HepG2 (cell line): ENCODE data around the gene NOSIP. TPM values are rescaled to one million over a fixed set of nuclear protein-coding genes. Genes with fewer than 3 reads are reported as not detected.

Experiments used
- BCL6 ChIP-seq: IDR thresholded peaks from 2 replicates; pipeline ENCODE4 v1.6.1; 2016; ENCODE audit warnings: missing genetic modification reagents, missing compliant biosample characterization
- CBFB ChIP-seq: sonication (generic); formaldehyde crosslinking; IDR thresholded peaks from 2 replicates; pipeline ENCODE4 v1.4.0; 2020; ENCODE audit warnings: missing genetic modification reagents
- DNMT1 ChIP-seq: sonication (generic); formaldehyde crosslinking; IDR thresholded peaks from 2 replicates; pipeline ENCODE4 v1.5.1; 2020; ENCODE audit warnings: mild to moderate bottlenecking, missing genetic modification reagents
- GATAD1 ChIP-seq: IDR thresholded peaks from 2 replicates; pipeline ENCODE4 v1.6.1; 2016; ENCODE audit warnings: missing genetic modification reagents, missing compliant biosample characterization
- HOXA5 ChIP-seq: sonication (generic); formaldehyde crosslinking; IDR thresholded peaks from 2 replicates; pipeline ENCODE4 v1.4.0; 2020; ENCODE audit warnings: missing genetic modification reagents
- MAZ ChIP-seq, 2 experiments: sonication (generic) in 1 of 2; formaldehyde crosslinking in 1 of 2; IDR thresholded peaks; 2 replicates each; pipeline versions ENCODE4 v1.5.0 to v1.6.1; 2012 to 2020; ENCODE audit warnings: low read depth in 2 of 2, mild to moderate bottlenecking in 2 of 2, borderline replicate concordance in 1 of 2, improper control_type of control experiment in 1 of 2, low read length in 1 of 2, missing genetic modification reagents in 1 of 2, moderate library complexity in 1 of 2
- NAIF1 ChIP-seq: sonication (generic); formaldehyde crosslinking; IDR thresholded peaks from 2 replicates; pipeline ENCODE4 v1.5.0; 2020; ENCODE audit warnings: mild to moderate bottlenecking, missing genetic modification reagents, borderline replicate concordance
- NONO ChIP-seq, 2 experiments: fragments of 450-650 bp in 1 of 2; sonication (generic) in 1 of 2; formaldehyde crosslinking in 1 of 2; IDR thresholded peaks in 1 of 2; conservative IDR thresholded peaks in 1 of 2; 2 replicates each; pipeline versions ENCODE4 v1.6.1 to v1.8.0; 2017 to 2022; ENCODE audit warnings: mild to moderate bottlenecking in 1 of 2, missing genetic modification reagents in 1 of 2, moderate library complexity in 1 of 2
- SKI ChIP-seq: fragments of 450-650 bp; IDR thresholded peaks from one replicate; pipeline ENCODE4 v1.6.1; 2018; ENCODE audit warnings: mild to moderate bottlenecking; ENCODE audit not compliant: partially characterized antibody
- SMAD3 ChIP-seq: sonication (generic); formaldehyde crosslinking; IDR thresholded peaks from 2 replicates; pipeline ENCODE4 v1.4.0; 2020; ENCODE audit warnings: missing genetic modification reagents
- TARDBP ChIP-seq: sonication (generic); formaldehyde crosslinking; IDR thresholded peaks from 2 replicates; pipeline ENCODE4 v1.8.0; 2022; ENCODE audit warnings: mild to moderate bottlenecking, missing genetic modification reagents
- ZNF205 ChIP-seq: IDR thresholded peaks from 2 replicates; pipeline ENCODE4 v1.6.1; 2018; ENCODE audit warnings: missing biosample characterization, missing genetic modification reagents
- ZNF207 ChIP-seq: fragments of 450-650 bp; IDR thresholded peaks from 2 replicates; pipeline ENCODE4 v1.6.1; 2016; ENCODE audit warnings: antibody characterized with exemption, borderline replicate concordance
- ZNF34 ChIP-seq: sonication (generic); formaldehyde crosslinking; IDR thresholded peaks from 2 replicates; pipeline ENCODE4 v1.4.0; 2020; ENCODE audit warnings: mild to moderate bottlenecking, missing genetic modification reagents, borderline replicate concordance
- ZNF430 ChIP-seq: sonication (generic); formaldehyde crosslinking; IDR thresholded peaks from 2 replicates; pipeline ENCODE4 v1.9.0; 2021; ENCODE audit warnings: mild to moderate bottlenecking, missing genetic modification reagents
- ZNF790 ChIP-seq: sonication (generic); formaldehyde crosslinking; IDR thresholded peaks from 2 replicates; pipeline ENCODE4 v1.8.0; 2022; ENCODE audit warnings: missing genetic modification reagents, mild to moderate bottlenecking, borderline replicate concordance
- ZSCAN22 ChIP-seq: sonication (generic); formaldehyde crosslinking; IDR thresholded peaks from 2 replicates; pipeline ENCODE4 v1.4.0; 2020; ENCODE audit warnings: mild to moderate bottlenecking, missing genetic modification reagents
- polyA plus RNA-seq, 8 experiments: library from polyadenylated mRNA; depleted of rRNA in 3 of 8; stranded (reverse) in 7 of 8; unstranded in 1 of 8; fragments of >200 nt; fragmentation: Illumina TruSeq in 4 of 8; extraction: Trizol in 4 of 8; gene quantifications; 2 replicates each; pipeline versions ENCODE4 v1.2.1 to v1.2.3, GENCODE V29; 2011 to 2016; ENCODE audit warnings: low read depth in 4 of 8, missing spikeins in 1 of 8, mixed read lengths in 1 of 8; ENCODE audit not compliant: insufficient read depth in 1 of 8
- total RNA-seq, 5 experiments: library from RNA; depleted of rRNA; stranded (reverse); fragments of >200 nt; fragmentation: Illumina TruSeq; extraction: Trizol; gene quantifications; 2 replicates each; pipeline ENCODE4 v1.2.3, GENCODE V29; 2016; ENCODE audit warnings: low read depth in 1 of 5
- TF ChIP-seq, protein P1 (sequence below): sonication (generic); formaldehyde crosslinking; IDR thresholded peaks from one replicate; pipeline ENCODE4 v1.5.1; 2020; ENCODE audit warnings: mild to moderate bottlenecking, missing genetic modification reagents; ENCODE audit errors: not compliant biosample characterization
- TF ChIP-seq, protein P2 (sequence below): sonication (generic); formaldehyde crosslinking; IDR thresholded peaks from 2 replicates; pipeline ENCODE4 v1.4.0; 2020; ENCODE audit warnings: missing genetic modification reagents

Gene NOSIP
- total and polyA plus RNA-seq, 2 of the 13 experiments (the other 11 are each of a cell fraction or from before 2014, with no cell fraction given), result 54.3 to 78.0 TPM

DNA sequence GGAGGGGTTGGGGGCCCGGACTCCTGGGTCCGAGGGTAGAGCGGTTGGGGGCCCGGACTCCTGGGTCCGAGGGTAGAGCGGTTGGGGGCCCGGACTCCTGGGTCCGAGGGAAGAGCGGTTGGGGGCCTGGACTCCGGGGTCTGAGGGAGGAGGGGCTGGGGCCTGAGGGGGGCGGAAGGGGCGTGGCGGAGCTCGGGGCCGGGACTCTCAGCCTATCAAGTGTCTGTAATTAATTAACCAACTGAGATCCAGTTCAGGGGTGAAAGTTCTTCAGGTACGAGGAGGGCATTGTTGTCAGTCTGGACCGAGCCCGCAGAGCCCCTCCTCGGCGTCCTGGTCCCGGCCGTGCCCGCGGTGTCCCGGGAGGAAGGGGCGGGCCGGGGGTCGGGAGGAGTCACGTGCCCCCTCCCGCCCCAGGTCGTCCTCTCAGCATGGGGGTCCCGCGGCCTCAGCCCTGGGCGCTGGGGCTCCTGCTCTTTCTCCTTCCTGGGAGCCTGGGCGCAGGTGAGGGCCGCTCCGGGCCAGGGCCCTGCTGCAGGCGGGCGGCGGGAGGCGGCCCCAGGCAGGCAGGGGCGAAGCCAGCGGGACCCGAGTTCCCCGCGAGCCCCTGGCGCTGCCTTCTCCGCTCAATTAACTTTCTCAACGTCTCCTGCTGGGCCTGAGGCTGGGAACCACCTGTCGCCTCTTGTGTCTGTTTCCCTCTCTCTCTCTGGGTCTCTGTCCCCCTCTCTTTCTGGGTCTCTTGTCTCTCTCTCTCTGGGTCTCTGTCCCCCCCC lies 67.2 kb downstream of the NOSIP start (continued):
- TF ChIP-seq ZNF34 (peak; percentile 48), NAIF1 (CRISPR knock-in tag) (no peak), ZNF790 (CRISPR knock-in tag) (peak; percentile 77; the same call in 1 of the 2 replicates), ZNF430 (CRISPR knock-in tag) (no peak; the same call in 1 of the 2 replicates), SKI (peak; percentile 22), TARDBP (CRISPR knock-in tag) (0 out of 2 replicates have a peak, but pooled peaks have one; percentile 23), HOXA5 (CRISPR knock-in tag) (no peak), SMAD3 (CRISPR knock-in tag) (no peak), GATAD1 (CRISPR knock-in tag) (peak; percentile 63), NONO (IDR thresholded peaks at IDR 0.05) (no peak), NONO (CRISPR knock-in tag; conservative IDR thresholded peaks at IDR 0.05) (peak; percentile 73; the same call in 1 of the 2 replicates), ZNF207 (no peak), DNMT1 (no peak), CBFB (CRISPR knock-in tag) (no peak), BCL6 (CRISPR knock-in tag) (0 out of 2 replicates have a peak, but pooled peaks have one; percentile 40), ZSCAN22 (peak; percentile 96), MAZ (IDR thresholded peaks at IDR 0.05; ENCODE audit: borderline replicate concordance, low read depth, low read length) (peak; percentile 52; the same call in 1 of the 2 replicates), MAZ (CRISPR knock-in tag; IDR thresholded peaks at IDR 0.05; ENCODE audit: low read depth) (peak; percentile 28; the same call in 1 of the 2 replicates), ZNF205 (CRISPR knock-in tag) (peak; percentile 69; the same call in 1 of the 2 replicates)
- TF ChIP-seq, protein P1, sequence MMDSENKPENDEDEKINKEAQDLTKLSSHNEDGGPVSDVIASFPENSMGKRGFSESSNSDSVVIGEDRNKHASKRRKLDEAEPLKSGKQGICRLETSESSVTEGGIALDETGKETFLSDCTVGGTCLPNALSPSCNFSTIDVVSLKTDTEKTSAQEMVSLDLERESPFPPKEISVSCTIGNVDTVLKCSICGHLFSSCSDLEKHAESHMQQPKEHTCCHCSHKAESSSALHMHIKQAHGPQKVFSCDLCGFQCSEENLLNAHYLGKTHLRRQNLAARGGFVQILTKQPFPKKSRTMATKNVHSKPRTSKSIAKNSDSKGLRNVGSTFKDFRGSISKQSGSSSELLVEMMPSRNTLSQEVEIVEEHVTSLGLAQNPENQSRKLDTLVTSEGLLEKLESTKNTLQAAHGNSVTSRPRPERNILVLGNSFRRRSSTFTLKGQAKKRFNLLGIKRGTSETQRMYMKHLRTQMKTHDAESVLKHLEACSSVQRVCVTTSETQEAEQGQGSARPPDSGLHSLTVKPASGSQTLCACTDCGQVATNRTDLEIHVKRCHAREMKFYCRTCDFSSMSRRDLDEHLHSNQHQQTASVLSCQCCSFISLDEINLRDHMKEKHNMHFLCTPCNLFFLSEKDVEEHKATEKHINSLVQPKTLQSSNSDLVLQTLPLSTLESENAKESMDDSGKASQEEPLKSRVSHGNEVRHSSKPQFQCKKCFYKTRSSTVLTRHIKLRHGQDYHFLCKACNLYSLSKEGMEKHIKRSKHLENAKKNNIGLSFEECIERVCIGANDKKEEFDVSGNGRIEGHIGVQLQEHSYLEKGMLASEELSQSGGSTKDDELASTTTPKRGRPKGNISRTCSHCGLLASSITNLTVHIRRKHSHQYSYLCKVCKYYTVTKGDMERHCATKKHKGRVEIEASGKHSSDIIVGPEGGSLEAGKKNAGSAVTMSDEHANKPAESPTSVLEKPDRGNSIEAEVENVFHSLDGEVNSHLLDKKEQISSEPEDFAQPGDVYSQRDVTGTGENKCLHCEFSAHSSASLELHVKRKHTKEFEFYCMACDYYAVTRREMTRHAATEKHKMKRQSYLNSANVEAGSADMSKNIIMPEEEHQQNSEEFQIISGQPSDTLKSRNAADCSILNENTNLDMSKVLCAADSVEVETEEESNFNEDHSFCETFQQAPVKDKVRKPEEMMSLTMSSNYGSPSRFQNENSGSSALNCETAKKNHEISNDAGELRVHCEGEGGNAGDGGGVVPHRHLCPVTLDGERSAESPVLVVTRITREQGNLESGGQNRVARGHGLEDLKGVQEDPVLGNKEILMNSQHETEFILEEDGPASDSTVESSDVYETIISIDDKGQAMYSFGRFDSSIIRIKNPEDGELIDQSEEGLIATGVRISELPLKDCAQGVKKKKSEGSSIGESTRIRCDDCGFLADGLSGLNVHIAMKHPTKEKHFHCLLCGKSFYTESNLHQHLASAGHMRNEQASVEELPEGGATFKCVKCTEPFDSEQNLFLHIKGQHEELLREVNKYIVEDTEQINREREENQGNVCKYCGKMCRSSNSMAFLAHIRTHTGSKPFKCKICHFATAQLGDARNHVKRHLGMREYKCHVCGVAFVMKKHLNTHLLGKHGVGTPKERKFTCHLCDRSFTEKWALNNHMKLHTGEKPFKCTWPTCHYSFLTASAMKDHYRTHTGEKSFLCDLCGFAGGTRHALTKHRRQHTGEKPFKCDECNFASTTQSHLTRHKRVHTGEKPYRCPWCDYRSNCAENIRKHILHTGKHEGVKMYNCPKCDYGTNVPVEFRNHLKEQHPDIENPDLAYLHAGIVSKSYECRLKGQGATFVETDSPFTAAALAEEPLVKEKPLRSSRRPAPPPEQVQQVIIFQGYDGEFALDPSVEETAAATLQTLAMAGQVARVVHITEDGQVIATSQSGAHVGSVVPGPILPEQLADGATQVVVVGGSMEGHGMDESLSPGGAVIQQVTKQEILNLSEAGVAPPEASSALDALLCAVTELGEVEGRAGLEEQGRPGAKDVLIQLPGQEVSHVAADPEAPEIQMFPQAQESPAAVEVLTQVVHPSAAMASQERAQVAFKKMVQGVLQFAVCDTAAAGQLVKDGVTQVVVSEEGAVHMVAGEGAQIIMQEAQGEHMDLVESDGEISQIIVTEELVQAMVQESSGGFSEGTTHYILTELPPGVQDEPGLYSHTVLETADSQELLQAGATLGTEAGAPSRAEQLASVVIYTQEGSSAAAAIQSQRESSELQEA, result peak; percentile 3
- TF ChIP-seq, protein P2, sequence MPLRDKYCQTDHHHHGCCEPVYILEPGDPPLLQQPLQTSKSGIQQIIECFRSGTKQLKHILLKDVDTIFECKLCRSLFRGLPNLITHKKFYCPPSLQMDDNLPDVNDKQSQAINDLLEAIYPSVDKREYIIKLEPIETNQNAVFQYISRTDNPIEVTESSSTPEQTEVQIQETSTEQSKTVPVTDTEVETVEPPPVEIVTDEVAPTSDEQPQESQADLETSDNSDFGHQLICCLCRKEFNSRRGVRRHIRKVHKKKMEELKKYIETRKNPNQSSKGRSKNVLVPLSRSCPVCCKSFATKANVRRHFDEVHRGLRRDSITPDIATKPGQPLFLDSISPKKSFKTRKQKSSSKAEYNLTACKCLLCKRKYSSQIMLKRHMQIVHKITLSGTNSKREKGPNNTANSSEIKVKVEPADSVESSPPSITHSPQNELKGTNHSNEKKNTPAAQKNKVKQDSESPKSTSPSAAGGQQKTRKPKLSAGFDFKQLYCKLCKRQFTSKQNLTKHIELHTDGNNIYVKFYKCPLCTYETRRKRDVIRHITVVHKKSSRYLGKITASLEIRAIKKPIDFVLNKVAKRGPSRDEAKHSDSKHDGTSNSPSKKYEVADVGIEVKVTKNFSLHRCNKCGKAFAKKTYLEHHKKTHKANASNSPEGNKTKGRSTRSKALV (CRISPR knock-in tag), result no peak
